Endodermal cell (in vitro differentiated cells): ENCODE results near the gene DNM3. TPM values are rescaled to one million over a fixed set of nuclear protein-coding genes. Genes with fewer than 3 reads are reported as not detected.

Source experiments
- DNase-seq: peaks from one replicate; pipeline ENCODE4 v3.0.0-alpha.2; 2017
- H3K27ac ChIP-seq: 2 replicates; pipeline ENCODE4 v1.5.1; 2013; ENCODE audit warnings: mild to moderate bottlenecking, low read depth, low read length, moderate library complexity
- H3K27me3 ChIP-seq: 2 replicates; pipeline ENCODE4 v1.6.1; 2013; ENCODE audit warnings: mild to moderate bottlenecking, low read length, moderate library complexity; ENCODE audit not compliant: insufficient read depth, control insufficient read depth, poor library complexity, severe bottlenecking
- H3K36me3 ChIP-seq: 2 replicates; pipeline ENCODE4 v1.7.0; 2013; ENCODE audit warnings: mild to moderate bottlenecking, low read length, moderate library complexity; ENCODE audit not compliant: control insufficient read depth, insufficient read depth
- H3K4me1 ChIP-seq: one replicate; pipeline ENCODE4 v1.7.0; 2013; ENCODE audit warnings: low read length; ENCODE audit not compliant: control insufficient read depth, insufficient read depth
- H3K4me3 ChIP-seq: 2 replicates; pipeline ENCODE4 v1.5.1; 2013; ENCODE audit warnings: mild to moderate bottlenecking, low read length, moderate library complexity
- H3K9ac ChIP-seq: 2 replicates; pipeline ENCODE4 v1.6.1; 2013; ENCODE audit warnings: mild to moderate bottlenecking, low read length, moderate library complexity; ENCODE audit not compliant: poor library complexity, severe bottlenecking; ENCODE audit errors: extremely low read depth
- H3K9me3 ChIP-seq: 2 replicates; pipeline ENCODE4 v1.6.1; 2013; ENCODE audit warnings: mild to moderate bottlenecking, low read length, moderate library complexity; ENCODE audit not compliant: control insufficient read depth
- H3K27ac Mint-ChIP-seq: 2 replicates; pipeline ENCODE4 v1.8.0; 2020; ENCODE audit warnings: mixed read lengths
- H3K27me3 Mint-ChIP-seq: 2 replicates; pipeline ENCODE4 v1.8.0; 2021; ENCODE audit warnings: mild to moderate bottlenecking, mixed read lengths; ENCODE audit not compliant: insufficient read depth
- H3K36me3 Mint-ChIP-seq: 2 replicates; pipeline ENCODE4 v1.8.0; 2020; ENCODE audit warnings: low read depth, mixed read lengths
- H3K4me1 Mint-ChIP-seq: 2 replicates; pipeline ENCODE4 v1.8.0; 2020; ENCODE audit warnings: mixed read lengths
- H3K4me3 Mint-ChIP-seq: 2 replicates; pipeline ENCODE4 v1.8.0; 2020; ENCODE audit warnings: mild to moderate bottlenecking, moderate library complexity, mixed read lengths
- H3K9me3 Mint-ChIP-seq: 2 replicates; pipeline ENCODE4 v1.8.0; 2020; ENCODE audit warnings: mild to moderate bottlenecking, mixed read lengths
- CTCF ChIP-seq: fragments of 200-600 bp; sonication (generic); conservative IDR thresholded peaks from 2 replicates; pipeline ENCODE4 v1.5.0; 2021; ENCODE audit warnings: antibody characterized with exemption, mild to moderate bottlenecking
- WGBS, 2 experiments: methylation state at CpG; one replicate each; pipeline versions ENCODE4 v1.1.5 to v1.1.7; 2013; ENCODE audit warnings: missing lambda C conversion rate in 2 of 2, mixed read lengths in 1 of 2; ENCODE audit not compliant: insufficient coverage in 1 of 2, insufficient read length in 1 of 2; 5-methylcytosine and 5-hydroxymethylcytosine counted together
- total RNA-seq, 2 donors: library from RNA; stranded (reverse); fragmentation: NEBNext Ultra II Directional in 1 of 2; extraction: Animal tissue kit (Norgen Biotek cat#: 25700) in 1 of 2; gene quantifications; 2 replicates in 1 of 2; 3 replicates in 1 of 2; pipeline ENCODE4 v1.2.1, GENCODE V29; 2021

DNM3 gene
- total RNA-seq, 2 donors from 2014 or later: 0.53 to 1.8 TPM

GRCh38 chr1:172215006-172215405 lies 373.7 kb downstream of the DNM3 start:
- no peak for DNase-seq
- no peaks in the 10 kb centered on the region for H3K4me1 Mint-ChIP-seq
- 91% methylated on average over 3 of the region's 3 CpGs; no CpG with 5 or more reads in 1 of the 2 experiments for WGBS, 2 experiments
- H3K27ac ChIP-seq: no peak overlapping the region
- H3K36me3 ChIP-seq: no peaks in the 10 kb centered on the region
- no peaks in the 10 kb centered on the region for H3K36me3 Mint-ChIP-seq
- no peak overlapping the region for H3K9ac ChIP-seq
- no peaks in the 10 kb centered on the region for H3K9me3 ChIP-seq
- no peak overlapping the region for H3K4me3 ChIP-seq
- no peaks in the 10 kb centered on the region for H3K4me1 ChIP-seq
- H3K4me3 Mint-ChIP-seq: no peak overlapping the region
- no peaks in the 10 kb centered on the region for H3K27me3 ChIP-seq
- H3K27ac Mint-ChIP-seq: no peak overlapping the region
- no peaks in the 10 kb centered on the region for H3K27me3 Mint-ChIP-seq
- no peak for TF ChIP-seq CTCF
- H3K9me3 Mint-ChIP-seq: no peaks in the 10 kb centered on the region

- H3K9ac ChIP-seq: no peak overlapping the region
- WGBS, 2 experiments: 100% methylated on average over 1 of the region's 1 CpG; no CpG with 5 or more reads in 1 of the 2 experiments
- no peaks in the 10 kb centered on the region for H3K36me3 ChIP-seq
- no peak overlapping the region for H3K4me3 Mint-ChIP-seq
- no peaks in the 10 kb centered on the region for H3K27me3 ChIP-seq
- no peaks in the 10 kb centered on the region for H3K4me1 Mint-ChIP-seq
- no peak overlapping the region for H3K27ac ChIP-seq
- no peaks in the 10 kb centered on the region for H3K9me3 ChIP-seq
- TF ChIP-seq CTCF: no peak
- no peak overlapping the region for H3K4me3 ChIP-seq
- H3K36me3 Mint-ChIP-seq: no peaks in the 10 kb centered on the region
- no peaks in the 10 kb centered on the region for H3K4me1 ChIP-seq
- DNase-seq: no peak
- no peaks in the 10 kb centered on the region for H3K27me3 Mint-ChIP-seq
- no peak overlapping the region for H3K27ac Mint-ChIP-seq
- no peaks in the 10 kb centered on the region for H3K9me3 Mint-ChIP-seq
Measured at GRCh38 chr1:172219966-172220365, 378.7 kb downstream of the DNM3 start.

- no peaks in the 10 kb centered on the region for H3K27me3 ChIP-seq
- no peak overlapping the region for H3K4me3 ChIP-seq
- Mint-ChIP-seq H3K36me3 (no peaks in the 10 kb centered on the region), H3K27me3 (no peaks in the 10 kb centered on the region), H3K4me1 (no peaks in the 10 kb centered on the region), H3K27ac (no peak overlapping the region), H3K9me3 (no peaks in the 10 kb centered on the region), H3K4me3 (no peak overlapping the region)
- H3K9ac ChIP-seq: no peak overlapping the region
- no peak for TF ChIP-seq CTCF
- no peaks in the 10 kb centered on the region for H3K4me1 ChIP-seq
- no peaks in the 10 kb centered on the region for H3K9me3 ChIP-seq
- H3K27ac ChIP-seq: no peak overlapping the region
- H3K36me3 ChIP-seq: no peaks in the 10 kb centered on the region
- no peak for DNase-seq
- WGBS, 2 experiments: 96 to 97% methylated on average over 2 of the region's 2 CpGs
Measured at GRCh38 chr1:172220376-172220775, 379.1 kb downstream of the DNM3 start.
